GM12878 (cell line): Measurements from ENCODE around the gene PTX4. TPM values are rescaled to one million over a fixed set of nuclear protein-coding genes. Genes with fewer than 3 reads are reported as not detected.

Experiments
- ATAC-seq: fragments of 200-7000 bp; cut with Tn5 transposase; 3 replicates; pipeline ENCODE4 v1.9.1; 2020; ENCODE audit warnings: mild to moderate bottlenecking, moderate library complexity
- BruUV-seq: library from RNA; stranded (reverse); fragments of 400-500 nt; replicated peaks from 2 replicates; lab custom pipeline; 2021; lab: Mats Ljungman, UMichigan
- CTCF ChIA-PET: fragments of 300-600 bp; sonication (Branson Sonifier 250); formaldehyde crosslinking; extraction: SDS; loops from one replicate; lab custom pipeline; 2021; ENCODE audit warnings: inconsistent platforms; lab: Yijun Ruan, JAX
- POLR2A ChIA-PET: fragments of 350-600 bp; formaldehyde crosslinking; extraction: SDS; loops from one replicate; lab custom pipeline; 2021; ENCODE audit warnings: inconsistent platforms; lab: Charles Lee
- RAD21 ChIA-PET: fragments of 300-600 bp; sonication (Branson Sonifier 250); formaldehyde crosslinking; loops from one replicate; lab custom pipeline; 2023; ENCODE audit warnings: antibody characterized with exemption; ENCODE audit not compliant: unreplicated experiment; lab: Charles Lee
- SMC1A ChIA-PET: fragments of 300-600 bp; sonication (Branson Sonifier 250); formaldehyde crosslinking; loops from one replicate; lab custom pipeline; 2023; ENCODE audit not compliant: unreplicated experiment, uncharacterized antibody; lab: Charles Lee
- DNase-seq: peaks from one replicate; pipeline ENCODE4 v3.0.0-alpha.2; 2011; ENCODE audit warnings: low read depth, low spot score
- FAIRE-seq: peaks from 3 replicates; lab custom pipeline; 2011; peaks lifted over from hg19 to GRCh38; lab: Jason Lieb, UNC
- H2AFZ ChIP-seq: 2 replicates; pipeline ENCODE4 v1.6.0; 2011; ENCODE audit warnings: low read depth, low read length, control low read depth; ENCODE audit not compliant: control insufficient read depth
- H3K27ac ChIP-seq: 2 replicates; pipeline ENCODE4 v1.5.1; 2011; ENCODE audit warnings: control low read depth; ENCODE audit not compliant: control insufficient read depth, insufficient read depth
- H3K27me3 ChIP-seq, 2 experiments: replicated peaks in 1 of 2; 2 replicates each; pipeline versions ENCODE4 v1.6.0 to v1.6.1; 2011; ENCODE audit warnings: low read length in 1 of 2; ENCODE audit not compliant: control insufficient read depth in 2 of 2, insufficient read depth in 2 of 2
- H3K36me3 ChIP-seq, 2 experiments: 2 replicates each; pipeline ENCODE4 v1.5.1; 2011; ENCODE audit warnings: low read length in 1 of 2; ENCODE audit not compliant: control insufficient read depth in 2 of 2, insufficient read depth in 2 of 2
- H3K4me1 ChIP-seq: 2 replicates; pipeline ENCODE4 v1.6.1; 2011; ENCODE audit warnings: mild to moderate bottlenecking, low read length, moderate library complexity, mixed read lengths; ENCODE audit not compliant: control insufficient read depth, insufficient read depth
- H3K4me2 ChIP-seq: 2 replicates; pipeline ENCODE4 v1.6.0; 2011; ENCODE audit warnings: control low read depth; ENCODE audit not compliant: control insufficient read depth, insufficient read depth
- H3K4me3 ChIP-seq: fragments of 200-600 bp; sonication (generic); 2 replicates; pipeline ENCODE4 v1.5.1; 2016
- H3K79me2 ChIP-seq: 2 replicates; pipeline ENCODE4 v1.6.0; 2011; ENCODE audit warnings: low read length; ENCODE audit not compliant: control insufficient read depth, insufficient read depth
- H3K9ac ChIP-seq: 2 replicates; pipeline ENCODE4 v1.8.0; 2011; ENCODE audit warnings: low read length, control low read depth, mixed read lengths; ENCODE audit not compliant: control insufficient read depth, insufficient read depth
- H3K9me3 ChIP-seq: replicated peaks from 3 replicates; pipeline ENCODE4 v1.5.1; 2011; ENCODE audit warnings: mild to moderate bottlenecking, low read length; ENCODE audit not compliant: control insufficient read depth, insufficient read depth
- H4K20me1 ChIP-seq: 2 replicates; pipeline ENCODE4 v1.6.0; 2011; ENCODE audit not compliant: control insufficient read depth, insufficient read depth
- ATF2 ChIP-seq: IDR thresholded peaks from 2 replicates; pipeline ENCODE4 v1.6.1; 2012; ENCODE audit warnings: low read length, inconsistent platforms
- ATF7 ChIP-seq: fragments of 450-650 bp; IDR thresholded peaks from 2 replicates; pipeline ENCODE4 v1.6.1; 2016; ENCODE audit warnings: low read depth, mild to moderate bottlenecking
- CBFB ChIP-seq: IDR thresholded peaks from 2 replicates; pipeline ENCODE4 v1.6.1; 2016; ENCODE audit warnings: antibody characterized with exemption, low read depth
- USF1 ChIP-seq: IDR thresholded peaks from 2 replicates; pipeline ENCODE4 v1.6.1; 2011; ENCODE audit warnings: borderline replicate concordance, low read depth, mild to moderate bottlenecking, moderate library complexity, mixed read lengths, low read length; ENCODE audit not compliant: insufficient read depth; ENCODE audit errors: extremely low read length
- ZNF24 ChIP-seq: fragments of 450-650 bp; IDR thresholded peaks from 2 replicates; pipeline ENCODE4 v1.6.1; 2017; ENCODE audit warnings: antibody characterized with exemption, mild to moderate bottlenecking
- WGBS: methylation state at CpG from one replicate; pipeline ENCODE4 v1.1.6; 2016; ENCODE audit warnings: low lambda C conversion rate; ENCODE audit not compliant: insufficient replicate concordance, insufficient coverage; ENCODE audit errors: missing lambda C conversion rate; 5-methylcytosine and 5-hydroxymethylcytosine counted together
- in situ Hi-C: fragments of 300-500 bp; cut with MboI; formaldehyde crosslinking; loops from 9 replicates; pipeline ENCODE4 v1.14.3; 2018; ENCODE audit warnings: mixed read lengths
- intact Hi-C: fragments of 100-400 bp; cut with micrococcal nuclease; formaldehyde crosslinking; loops from one replicate; pipeline ENCODE4 v1.14.2; 2022; ENCODE audit not compliant: unreplicated experiment
- polyA plus RNA-seq, 11 experiments: library from polyadenylated mRNA; depleted of rRNA in 4 of 11; unstranded in 6 of 11; stranded (reverse) in 5 of 11; fragments of >200 nt; fragmentation: Nextera tagmentation in 4 of 11; fragmentation: Illumina TruSeq in 1 of 11; extraction: Ambion mirVana in 4 of 11; extraction: Trizol in 1 of 11; gene quantifications; 1 replicate in 1 of 11; 2 replicates in 10 of 11; pipeline versions ENCODE4 v1.2.1 to v1.2.3, GENCODE V29; 2011 to 2016; ENCODE audit warnings: inconsistent platforms in 2 of 11, missing spikeins in 2 of 11, low read depth in 1 of 11
- total RNA-seq, 4 experiments: library from RNA; depleted of rRNA in 3 of 4; stranded (reverse); fragments of >200 nt in 3 of 4; fragmentation: Illumina TruSeq in 1 of 4; extraction: Trizol in 1 of 4; gene quantifications; 2 replicates each; pipeline versions ENCODE4 v1.2.1 to v1.2.3, GENCODE V29; 2013 to 2021

Gene PTX4
- total and polyA plus RNA-seq, 10 of the 15 experiments (the other 5 are each of a cell fraction or from before 2014, with no cell fraction given), result not detected

GRCh38 chr16:1461146-1461545 is 27.6 kb downstream of the PTX4 start (continued):
- TF ChIP-seq USF1, result no peak
- TF ChIP-seq CBFB, result no peak
- no peak for TF ChIP-seq ATF2

GRCh38 chr16:1460602-1461138 is 28.1 kb downstream of the PTX4 start:
- SMC1A ChIA-PET, result no interaction called here
- FAIRE-seq, result no peak
- Histone ChIP-seq H2AFZ (no peak overlapping the region), H3K4me3 (no peak overlapping the region), H3K9ac (no peak overlapping the region), H4K20me1 (no peaks in the 10 kb centered on the region), H3K79me2 (no peaks in the 10 kb centered on the region), H3K36me3 (peaks cover 0 to 12% of the 10 kb centered on the region in 2 experiments; a peak in 3 of 4 replicates), H3K4me1 (peaks cover 10% of the 10 kb centered on the region), H3K9me3 (no peaks in the 10 kb centered on the region), H3K27ac (no peak overlapping the region), H3K4me2 (no peak overlapping the region), H3K27me3 (no peaks in the 10 kb centered on the region)
- CTCF ChIA-PET, result no interaction called here
- no peak for ATAC-seq
- 91% methylated on average over 30 of the region's 30 CpGs for WGBS
- TF ChIP-seq ATF7 (no peak), ZNF24 (no peak)
- BruUV-seq, result no TSS peak
- POLR2A ChIA-PET, result no interaction called here
- in situ Hi-C loops, result no loop called here
- intact Hi-C loops, result no loop called here
- RAD21 ChIA-PET, result no interaction called here
- no peak for DNase-seq
